CD4-positive, alpha-beta T cell (primary cell): ENCODE data around the gene C3orf80. TPM values are rescaled to one million over a fixed set of nuclear protein-coding genes. Genes with fewer than 3 reads are reported as not detected.
"Not testable (repeated sequence)": the region's sequence is repeated elsewhere in the genome, so short reads cannot be mapped to it uniquely, and the experiment has no call there.

Experiments used
- ATAC-seq: fragments of 200-7000 bp; cut with Tn5 transposase; one replicate; pipeline ENCODE4 v1.10.0; 2022; ENCODE audit warnings: mild to moderate bottlenecking; ENCODE audit not compliant: poor library complexity
- CTCF ChIA-PET: fragments of 350-600 bp; sonication (Branson Sonifier 250); formaldehyde crosslinking; loops from one replicate; lab custom pipeline; 2021; ENCODE audit warnings: antibody characterized with exemption, inconsistent platforms; lab: Charles Lee
- POLR2A ChIA-PET: fragments of 350-600 bp; sonication (Branson Sonifier 250); formaldehyde crosslinking; loops from one replicate; lab custom pipeline; 2021; ENCODE audit warnings: antibody characterized with exemption, inconsistent platforms; lab: Charles Lee
- DNase-seq, 14 experiments: peaks; one replicate each; pipeline ENCODE4 v3.0.0-alpha.2; 2013 to 2020; ENCODE audit warnings: mixed read lengths in 2 of 14
- H3K27ac ChIP-seq, 2 donors: one replicate each; pipeline versions ENCODE4 v1.5.1 to v1.7.0; 2013; ENCODE audit warnings: low read length in 2 of 2, low read depth in 1 of 2, mild to moderate bottlenecking in 1 of 2
- H3K27me3 ChIP-seq, 2 experiments: 1 replicate in 1 of 2; 2 replicates in 1 of 2; pipeline versions ENCODE4 v1.6.1 to v1.7.0; 2013; ENCODE audit warnings: low read length in 2 of 2, control low read depth in 1 of 2, mild to moderate bottlenecking in 1 of 2, moderate library complexity in 1 of 2; ENCODE audit not compliant: insufficient read depth in 2 of 2, control insufficient read depth in 1 of 2
- H3K36me3 ChIP-seq: one replicate; pipeline ENCODE4 v1.6.1; 2013; ENCODE audit warnings: low read length, control low read depth; ENCODE audit not compliant: insufficient read depth
- H3K4me1 ChIP-seq: one replicate; pipeline ENCODE4 v1.6.1; 2013; ENCODE audit warnings: low read length, control low read depth; ENCODE audit not compliant: insufficient read depth
- H3K4me3 ChIP-seq: one replicate; pipeline ENCODE4 v1.5.1; 2013; ENCODE audit warnings: mild to moderate bottlenecking, low read length, moderate library complexity
- H3K9me3 ChIP-seq, 2 experiments: 1 replicate in 1 of 2; 2 replicates in 1 of 2; pipeline versions ENCODE4 v1.6.1 to v1.7.0; 2013; ENCODE audit warnings: low read length in 2 of 2, mild to moderate bottlenecking in 2 of 2, control low read depth in 1 of 2, moderate library complexity in 1 of 2; ENCODE audit not compliant: control insufficient read depth in 1 of 2, insufficient read depth in 1 of 2
- H3K27ac Mint-ChIP-seq: one replicate; pipeline ENCODE4 v1.8.0; 2020; ENCODE audit warnings: mixed read lengths
- H3K27me3 Mint-ChIP-seq: one replicate; pipeline ENCODE4 v1.8.0; 2021; ENCODE audit warnings: mixed read lengths
- H3K36me3 Mint-ChIP-seq: one replicate; pipeline ENCODE4 v1.8.0; 2021; ENCODE audit warnings: low read depth, mixed read lengths
- H3K4me1 Mint-ChIP-seq: one replicate; pipeline ENCODE4 v1.8.0; 2021; ENCODE audit warnings: low read depth, mixed read lengths
- H3K4me3 Mint-ChIP-seq: one replicate; pipeline ENCODE4 v1.8.0; 2020; ENCODE audit warnings: mild to moderate bottlenecking, mixed read lengths
- H3K9me3 Mint-ChIP-seq: one replicate; pipeline ENCODE4 v1.8.0; 2020; ENCODE audit warnings: mixed read lengths
- CTCF ChIP-seq: fragments of 200-600 bp; IDR thresholded peaks from one replicate; pipeline ENCODE4 v1.8.0; 2022; ENCODE audit warnings: antibody characterized with exemption, mild to moderate bottlenecking
- intact Hi-C, 2 experiments: fragments of 100-400 bp; cut with DNase I in 1 of 2; cut with micrococcal nuclease in 1 of 2; formaldehyde crosslinking; loops; one replicate each; pipeline versions ENCODE4 v1.15.1 to v1.9.0; 2023 to 2025; cut with DNase I, micrococcal nuclease
- total RNA-seq, 174 experiments: library from RNA in 2 of 174; stranded (reverse) in 2 of 174; gene quantifications; one replicate each; pipeline ENCODE4 v1.2.3 and lab custom pipeline; 2021 to 2026

C3orf80 gene
- total RNA-seq, 2 experiments from 2014 or later = not detected

DNA sequence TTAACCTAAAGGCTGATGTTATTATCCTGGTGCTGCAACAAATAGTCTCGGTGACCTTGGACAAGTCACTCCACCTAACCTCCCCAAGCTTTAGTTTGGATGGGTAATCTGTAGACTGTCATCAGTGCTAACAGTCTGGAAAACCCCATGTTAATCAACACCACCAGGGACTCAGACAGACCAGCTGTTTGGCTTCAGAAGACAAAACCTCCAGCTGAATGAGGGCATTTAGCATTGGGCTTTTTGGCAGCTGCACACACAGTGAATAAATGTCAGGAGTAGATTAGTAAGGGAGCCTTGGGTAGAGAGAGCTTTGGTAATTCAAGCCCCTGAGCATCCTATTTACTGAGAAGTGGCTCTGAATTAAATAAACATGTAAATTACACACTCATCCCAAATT lies 24.9 kb upstream of the C3orf80 start:
- no peaks in the 10 kb centered on the region for H3K4me1 ChIP-seq
- ATAC-seq (no peak), DNase-seq (no peak)
- no peaks in the 10 kb centered on the region for H3K9me3 ChIP-seq
- H3K4me1 Mint-ChIP-seq = no peaks in the 10 kb centered on the region
- H3K27me3 Mint-ChIP-seq = no peaks in the 10 kb centered on the region
- no peaks in the 10 kb centered on the region for H3K36me3 Mint-ChIP-seq
- H3K27me3 ChIP-seq = no peaks in the 10 kb centered on the region
- intact Hi-C loops = no loop called here
- H3K27ac ChIP-seq = no peak overlapping the region
- H3K4me3 ChIP-seq = no peak overlapping the region
- POLR2A ChIA-PET = no interaction called here
- H3K36me3 ChIP-seq = no peaks in the 10 kb centered on the region
- no peak for TF ChIP-seq CTCF
- CTCF ChIA-PET = interaction anchor here (1.4 kb wide), 1 partner anchor 25 kb away, joined by 3 read pairs; the partner anchor contains the start of gene C3orf80
- H3K4me3 Mint-ChIP-seq = no peak overlapping the region
- H3K9me3 Mint-ChIP-seq = no peaks in the 10 kb centered on the region
- H3K27ac Mint-ChIP-seq = no peak overlapping the region

- H3K27me3 Mint-ChIP-seq, H3K4me3 ChIP-seq, H3K4me1 ChIP-seq, H3K9me3 ChIP-seq, H3K27ac Mint-ChIP-seq, H3K4me1 Mint-ChIP-seq, ATAC-seq, DNase-seq, POLR2A ChIA-PET, H3K36me3 ChIP-seq, H3K27ac ChIP-seq, H3K4me3 Mint-ChIP-seq, CTCF ChIA-PET, H3K27me3 ChIP-seq, H3K9me3 Mint-ChIP-seq, intact Hi-C loops, H3K36me3 Mint-ChIP-seq: not testable (repeated sequence)
Measured at GRCh38 chr3:160204396-160205011, 20.7 kb upstream of the C3orf80 start.

- H3K4me3 ChIP-seq = no peak overlapping the region
- Mint-ChIP-seq H3K4me3 (no peak overlapping the region), H3K9me3 (no peaks in the 10 kb centered on the region), H3K27me3 (peaks cover 7% of the 10 kb centered on the region), H3K36me3 (no peaks in the 10 kb centered on the region), H3K27ac (no peak overlapping the region), H3K4me1 (no peaks in the 10 kb centered on the region)
- DNase-seq = no peak
- ATAC-seq = no peak
- intact Hi-C loops = no loop called here
- no peaks in the 10 kb centered on the region for H3K27me3 ChIP-seq
- H3K36me3 ChIP-seq = no peaks in the 10 kb centered on the region
- H3K27ac ChIP-seq = no peak overlapping the region
- ChIA-PET POLR2A (no interaction called here), CTCF (no interaction called here)
- H3K9me3 ChIP-seq = no peaks in the 10 kb centered on the region
- no peak for TF ChIP-seq CTCF
- H3K4me1 ChIP-seq = no peaks in the 10 kb centered on the region
Measured at GRCh38 chr3:160205606-160206005, 19.6 kb upstream of the C3orf80 start.

DNA sequence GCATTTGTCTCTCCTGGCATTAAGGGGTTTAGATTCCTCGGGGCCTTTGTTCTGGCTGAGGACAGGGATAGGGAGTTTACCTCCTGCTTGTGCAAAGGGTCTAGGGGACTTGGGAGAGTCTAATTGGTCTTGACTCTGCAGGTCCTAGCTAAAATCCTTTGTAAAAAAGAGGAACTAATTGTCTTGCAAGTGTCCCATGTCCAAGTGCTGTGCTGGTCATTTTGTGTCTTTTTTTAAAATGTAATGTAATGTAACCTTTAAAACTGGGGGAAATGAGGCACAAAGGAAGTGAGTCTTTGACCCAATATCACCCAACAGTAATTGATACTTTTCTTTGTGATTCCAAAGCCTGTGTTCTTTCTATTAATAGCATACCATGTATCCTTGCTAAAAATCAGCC lies 14.9 kb upstream of the C3orf80 start:
- H3K27me3 ChIP-seq = peaks cover 3 to 4% of the 10 kb centered on the region in 2 experiments
- no peak overlapping the region for H3K27ac ChIP-seq
- ATAC-seq = no peak
- CTCF ChIA-PET = no interaction called here
- no peak for TF ChIP-seq CTCF
- H3K36me3 Mint-ChIP-seq = no peaks in the 10 kb centered on the region
- no peak overlapping the region for H3K4me3 ChIP-seq
- H3K4me1 Mint-ChIP-seq = no peaks in the 10 kb centered on the region
- H3K27ac Mint-ChIP-seq = no peak overlapping the region
- H3K4me1 ChIP-seq = no peaks in the 10 kb centered on the region
- POLR2A ChIA-PET = no interaction called here
- no peak overlapping the region for H3K4me3 Mint-ChIP-seq
- no peak for DNase-seq
- H3K9me3 Mint-ChIP-seq = no peaks in the 10 kb centered on the region
- peaks cover 22% of the 10 kb centered on the region for H3K27me3 Mint-ChIP-seq
- no peaks in the 10 kb centered on the region for H3K9me3 ChIP-seq
- intact Hi-C loops = no loop called here
- no peaks in the 10 kb centered on the region for H3K36me3 ChIP-seq
